DMS79 treated with DMSO at 0.1 percent for 48 hours (cell line): ENCODE results near the gene RASGRP4.
A peak's percentile ranks its signal among the peaks of the same experiment; 100 is the strongest.
"Not testable (repeated sequence)": the region's sequence is repeated elsewhere in the genome, so short reads cannot be mapped to it uniquely, and the experiment has no call there.

ENCODE experiments used
- DNase-seq: peaks from one replicate; lab custom pipeline; 2025; lab: John Stamatoyannopoulos, UW

The RASGRP4 gene

GRCh38 chr19:38413416-38413815 is 12.6 kb downstream of the RASGRP4 start:
- DNase-seq, result no peak

GRCh38 chr19:38412961-38413360 is 13.1 kb downstream of the RASGRP4 start:
- DNase-seq, result no peak

- no peak for DNase-seq
Observed at GRCh38 chr19:38412491-38412890, 13.5 kb downstream of the RASGRP4 start.

- not testable (repeated sequence) for DNase-seq
Observed at GRCh38 chr19:38411898-38412297, 14.1 kb downstream of the RASGRP4 start.

- DNase-seq, result no peak
Observed at GRCh38 chr19:38411041-38411712, 14.8 kb downstream of the RASGRP4 start.

- DNase-seq, result not testable (repeated sequence)
Observed at GRCh38 chr19:38410407-38410806, 15.6 kb downstream of the RASGRP4 start.

- no peak for DNase-seq
Observed at GRCh38 chr19:38409631-38410133, 16.3 kb downstream of the RASGRP4 start.

- no peak for DNase-seq
Observed at GRCh38 chr19:38405276-38405675, 20.7 kb downstream of the RASGRP4 start.

- no peak for DNase-seq
Observed at GRCh38 chr19:38404858-38405257, 21.2 kb downstream of the RASGRP4 start.

GRCh38 chr19:38402967-38403674 is 22.9 kb downstream of the RASGRP4 start, which contains the start of gene FAM98C:
FAM98C (plus strand) TSS chr19:38403093; CDS start chr19:38403154, 61 bp downstream.
- peak; percentile 92 for DNase-seq

GRCh38 chr19:38402623-38402966 is 23.4 kb downstream of the RASGRP4 start:
- DNase-seq, result no peak

- DNase-seq, result no peak
Observed at GRCh38 chr19:38401148-38401547, 24.9 kb downstream of the RASGRP4 start.

- DNase-seq, result no peak
Observed at GRCh38 chr19:38400361-38400760, 25.7 kb downstream of the RASGRP4 start.

GRCh38 chr19:38399537-38399936 is 26.5 kb downstream of the RASGRP4 start:
- no peak for DNase-seq

GRCh38 chr19:38399081-38399480 is 26.9 kb downstream of the RASGRP4 start:
- DNase-seq, result no peak

GRCh38 chr19:38395381-38396114 is 30.5 kb downstream of the RASGRP4 start:
- DNase-seq, result no peak

GRCh38 chr19:38394488-38394887 is 31.5 kb downstream of the RASGRP4 start:
- no peak for DNase-seq

GRCh38 chr19:38392707-38393308 is 33.2 kb downstream of the RASGRP4 start:
- no peak for DNase-seq

GRCh38 chr19:38391911-38392464 is 34.0 kb downstream of the RASGRP4 start:
- no peak for DNase-seq

GRCh38 chr19:38389957-38390924 is 35.8 kb downstream of the RASGRP4 start:
- DNase-seq, result no peak
